ENCODE data around the gene GALE. TPM values are rescaled to one million over a fixed set of nuclear protein-coding genes. Genes with fewer than 3 reads are reported as not detected.
A peak's percentile ranks its signal among the peaks of the same experiment; 100 is the strongest.

The GALE gene
- total RNA-seq, 2 donors from 2014 or later = 26.3 to 27.3 TPM

DNA sequence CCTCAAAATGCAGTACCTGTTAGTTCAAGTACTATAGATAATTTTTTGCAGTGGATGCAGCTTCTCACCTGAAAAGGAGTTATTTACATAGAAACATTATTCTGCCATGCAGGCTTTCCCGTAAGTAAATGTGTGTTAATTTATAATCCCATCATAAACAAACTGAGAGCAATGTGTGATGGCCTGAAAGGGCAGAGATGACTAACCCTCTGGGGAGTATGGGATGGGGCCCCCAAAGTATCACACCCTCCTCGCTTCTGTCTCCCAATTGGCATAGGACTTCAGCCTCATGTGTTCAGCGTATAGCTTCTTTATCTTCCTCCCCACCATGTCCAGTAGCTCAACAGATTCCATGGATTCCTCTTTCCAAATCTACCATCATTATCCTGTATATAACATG, 17.1 kb upstream of the GALE start:
- H3K4me3 ChIP-seq = no peak overlapping the region
- H3K4me1 ChIP-seq (replicated peaks) = no peaks in the 10 kb centered on the region
- intact Hi-C loops (cut with DNase I) = no loop called here
- no peaks in the 10 kb centered on the region for H3K9me3 ChIP-seq
- H3K27ac ChIP-seq = no peak overlapping the region
- DNase-seq (ENCODE audit: low spot score) = no peak
- H3K36me3 ChIP-seq = peaks cover 0 to 10% of the 10 kb centered on the region in 2 donors
- WGBS = 78% methylated on average over 3 of the region's 3 CpGs
- TF ChIP-seq, protein P1, sequence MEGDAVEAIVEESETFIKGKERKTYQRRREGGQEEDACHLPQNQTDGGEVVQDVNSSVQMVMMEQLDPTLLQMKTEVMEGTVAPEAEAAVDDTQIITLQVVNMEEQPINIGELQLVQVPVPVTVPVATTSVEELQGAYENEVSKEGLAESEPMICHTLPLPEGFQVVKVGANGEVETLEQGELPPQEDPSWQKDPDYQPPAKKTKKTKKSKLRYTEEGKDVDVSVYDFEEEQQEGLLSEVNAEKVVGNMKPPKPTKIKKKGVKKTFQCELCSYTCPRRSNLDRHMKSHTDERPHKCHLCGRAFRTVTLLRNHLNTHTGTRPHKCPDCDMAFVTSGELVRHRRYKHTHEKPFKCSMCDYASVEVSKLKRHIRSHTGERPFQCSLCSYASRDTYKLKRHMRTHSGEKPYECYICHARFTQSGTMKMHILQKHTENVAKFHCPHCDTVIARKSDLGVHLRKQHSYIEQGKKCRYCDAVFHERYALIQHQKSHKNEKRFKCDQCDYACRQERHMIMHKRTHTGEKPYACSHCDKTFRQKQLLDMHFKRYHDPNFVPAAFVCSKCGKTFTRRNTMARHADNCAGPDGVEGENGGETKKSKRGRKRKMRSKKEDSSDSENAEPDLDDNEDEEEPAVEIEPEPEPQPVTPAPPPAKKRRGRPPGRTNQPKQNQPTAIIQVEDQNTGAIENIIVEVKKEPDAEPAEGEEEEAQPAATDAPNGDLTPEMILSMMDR (IDR thresholded peaks at IDR 0.05) = no peak
- TF ChIP-seq POLR2AphosphoS5 (IDR thresholded peaks at IDR 0.05) (no peak), POLR2A (IDR thresholded peaks at IDR 0.05) (no peak)
- no peaks in the 10 kb centered on the region for H3K27me3 ChIP-seq (replicated peaks; ENCODE audit: insufficient read depth)

DNA sequence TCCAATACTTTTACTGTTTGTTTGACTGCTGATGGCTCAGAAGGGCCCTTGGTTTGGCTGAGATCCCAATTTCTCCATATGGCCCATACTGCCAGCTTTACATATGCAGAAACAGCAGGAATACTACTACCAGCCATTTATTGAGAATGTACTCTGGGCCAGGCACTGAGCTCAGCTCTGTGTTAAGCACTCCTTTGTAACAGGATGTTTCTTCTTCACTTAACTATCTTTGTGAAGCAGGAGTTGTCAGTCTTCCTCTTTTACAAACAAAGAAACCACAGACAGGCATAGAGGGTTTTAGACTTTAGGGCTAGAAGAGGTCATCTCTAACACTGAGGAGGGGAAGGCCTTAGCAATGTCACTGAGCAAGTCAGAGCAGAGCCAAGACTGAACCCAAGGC, 16.4 kb upstream of the GALE start:
- H3K9me3 ChIP-seq = no peaks in the 10 kb centered on the region
- peaks cover 0 to 10% of the 10 kb centered on the region in 2 donors for H3K36me3 ChIP-seq
- intact Hi-C loops (cut with DNase I) = no loop called here
- TF ChIP-seq POLR2A (IDR thresholded peaks at IDR 0.05) (no peak), POLR2AphosphoS5 (IDR thresholded peaks at IDR 0.05) (no peak)
- H3K27ac ChIP-seq = no peak overlapping the region
- no peak overlapping the region for H3K4me3 ChIP-seq
- H3K4me1 ChIP-seq (replicated peaks) = no peaks in the 10 kb centered on the region
- no peak for DNase-seq (ENCODE audit: low spot score)
- no peaks in the 10 kb centered on the region for H3K27me3 ChIP-seq (replicated peaks; ENCODE audit: insufficient read depth)

- no peaks in the 10 kb centered on the region for H3K4me1 ChIP-seq (replicated peaks)
- H3K4me3 ChIP-seq = no peak overlapping the region
- no peak overlapping the region for H3K27ac ChIP-seq
- intact Hi-C loops (cut with DNase I) = no loop called here
- H3K36me3 ChIP-seq = peaks cover 0 to 10% of the 10 kb centered on the region in 2 donors
- no peaks in the 10 kb centered on the region for H3K9me3 ChIP-seq
- H3K27me3 ChIP-seq (replicated peaks; ENCODE audit: insufficient read depth) = no peaks in the 10 kb centered on the region
- TF ChIP-seq POLR2A (IDR thresholded peaks at IDR 0.05) = no peak
- no peak for TF ChIP-seq POLR2AphosphoS5 (IDR thresholded peaks at IDR 0.05)
- TF ChIP-seq, protein P1 (IDR thresholded peaks at IDR 0.05) = no peak
- WGBS = 71% methylated on average over 3 of the region's 3 CpGs
- no peak for DNase-seq (ENCODE audit: low spot score)
These were observed 15.8 kb upstream of the GALE start for GRCh38 chr1:23816361-23816760.

- no peak overlapping the region for H3K4me3 ChIP-seq
- H3K27ac ChIP-seq = no peak overlapping the region
- 94% methylated on average over 4 of the region's 4 CpGs for WGBS
- no peak for TF ChIP-seq POLR2A (IDR thresholded peaks at IDR 0.05)
- no peak for TF ChIP-seq POLR2AphosphoS5 (IDR thresholded peaks at IDR 0.05)
- peaks cover 0 to 10% of the 10 kb centered on the region in 2 donors for H3K36me3 ChIP-seq
- H3K27me3 ChIP-seq (replicated peaks; ENCODE audit: insufficient read depth) = no peaks in the 10 kb centered on the region
- H3K4me1 ChIP-seq (replicated peaks) = no peaks in the 10 kb centered on the region
- no peaks in the 10 kb centered on the region for H3K9me3 ChIP-seq
- DNase-seq (ENCODE audit: low spot score) = no peak
- intact Hi-C loops (cut with DNase I) = no loop called here
These were observed 13.5 kb upstream of the GALE start for GRCh38 chr1:23814016-23814415.

DNA sequence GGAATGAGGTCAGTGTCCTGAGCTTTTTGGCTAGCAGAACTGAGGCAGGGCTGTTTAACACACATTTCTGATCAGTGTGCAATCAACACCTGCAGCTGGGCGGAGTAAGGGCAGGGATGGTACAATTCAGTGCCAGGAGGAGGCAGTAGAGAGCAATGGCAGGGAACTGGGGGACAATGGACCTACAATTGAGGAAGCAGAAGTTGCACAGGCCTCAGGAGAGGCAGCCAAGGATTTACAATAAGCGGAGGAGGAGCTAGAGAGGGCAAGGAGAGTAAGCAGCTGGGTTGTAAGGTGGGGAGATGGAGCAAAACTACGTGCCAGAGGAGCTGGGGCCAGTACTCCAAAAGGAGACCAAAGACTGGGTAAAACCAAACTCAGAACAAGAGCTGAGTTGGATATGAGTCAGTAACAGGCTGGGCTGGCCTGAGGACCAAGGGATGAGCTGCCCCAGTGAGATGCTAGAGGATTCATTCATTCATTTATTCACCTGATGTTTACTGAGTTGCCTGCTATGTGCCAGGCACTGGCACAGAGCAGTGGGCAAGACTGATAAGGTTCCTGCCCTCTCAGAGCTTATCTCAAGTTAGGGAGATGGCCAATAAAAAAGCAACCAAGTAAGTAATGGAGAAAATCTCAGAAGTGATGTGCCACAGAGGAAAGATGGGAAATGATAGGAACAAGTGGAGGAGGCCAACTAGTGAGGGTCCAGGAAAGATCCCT, 10.4 kb upstream of the GALE start:
- Histone ChIP-seq H3K27me3 (replicated peaks; ENCODE audit: insufficient read depth) (no peaks in the 10 kb centered on the region), H3K36me3 (no peaks in the 10 kb centered on the region), H3K27ac (no peak overlapping the region), H3K4me1 (replicated peaks) (no peaks in the 10 kb centered on the region), H3K4me3 (no peak overlapping the region), H3K9me3 (no peaks in the 10 kb centered on the region)
- 52% methylated on average over 3 of the region's 3 CpGs for WGBS
- DNase-seq (ENCODE audit: low spot score) = no peak
- intact Hi-C loops (cut with DNase I) = no loop called here
- TF ChIP-seq, protein P1 (IDR thresholded peaks at IDR 0.05) = peak in 2 of 4 experiments; percentile 29 to 56
- TF ChIP-seq POLR2A (IDR thresholded peaks at IDR 0.05) = no peak

GRCh38 chr1:23809751-23810171, 9.2 kb upstream of the GALE start:
- Histone ChIP-seq H3K4me3 (no peak overlapping the region), H3K27me3 (replicated peaks; ENCODE audit: insufficient read depth) (no peaks in the 10 kb centered on the region), H3K27ac (no peak overlapping the region), H3K4me1 (replicated peaks) (no peaks in the 10 kb centered on the region), H3K36me3 (no peaks in the 10 kb centered on the region), H3K9me3 (no peaks in the 10 kb centered on the region)
- intact Hi-C loops (cut with DNase I) = loop anchor here (10.0 kb wide), 1 partner anchor 215 kb away; no protein-coding TSS in a partner anchor
- peak; percentile 42 for DNase-seq (ENCODE audit: low spot score)
- WGBS = 34% methylated on average over 6 of the region's 6 CpGs
- TF ChIP-seq POLR2A (IDR thresholded peaks at IDR 0.05) (no peak), POLR2AphosphoS5 (IDR thresholded peaks at IDR 0.05) (peak; percentile 40)
- TF ChIP-seq, protein P1 (IDR thresholded peaks at IDR 0.05) = peak in 3 of 4 experiments; percentile 43 to 79 (median 58)

Data from prostate gland (tissue), 2 donors.